Measurements from ENCODE around the gene FGA.

Gene FGA

GRCh38 chr4:154616287-154616686, 25.7 kb upstream of the FGA start:
- Histone ChIP-seq H3K4me1 (ENCODE audit: insufficient read depth, low read length) (no peaks in the 10 kb centered on the region), H3K9me3 (ENCODE audit: low read length) (no peaks in the 10 kb centered on the region), H3K36me3 (ENCODE audit: insufficient read depth, low read length) (no peaks in the 10 kb centered on the region), H2AFZ (ENCODE audit: low read depth, low read length) (no peak overlapping the region), H3K27me3 (ENCODE audit: insufficient read depth, low read length) (peaks cover 6% of the 10 kb centered on the region), H3K4me3 (ENCODE audit: low read length) (no peak overlapping the region)

- no peak overlapping the region for H2AFZ ChIP-seq (ENCODE audit: low read depth, low read length)
- no peaks in the 10 kb centered on the region for H3K36me3 ChIP-seq (ENCODE audit: insufficient read depth, low read length)
- no peaks in the 10 kb centered on the region for H3K9me3 ChIP-seq (ENCODE audit: low read length)
- peaks cover 5% of the 10 kb centered on the region for H3K27me3 ChIP-seq (ENCODE audit: insufficient read depth, low read length)
- no peak overlapping the region for H3K4me3 ChIP-seq (ENCODE audit: low read length)
- H3K4me1 ChIP-seq (ENCODE audit: insufficient read depth, low read length): no peaks in the 10 kb centered on the region
Observed at GRCh38 chr4:154615211-154615610, 24.7 kb upstream of the FGA start.

GRCh38 chr4:154614306-154614705, 23.8 kb upstream of the FGA start:
- no peaks in the 10 kb centered on the region for H3K9me3 ChIP-seq (ENCODE audit: low read length)
- H3K36me3 ChIP-seq (ENCODE audit: insufficient read depth, low read length): no peaks in the 10 kb centered on the region

DNA sequence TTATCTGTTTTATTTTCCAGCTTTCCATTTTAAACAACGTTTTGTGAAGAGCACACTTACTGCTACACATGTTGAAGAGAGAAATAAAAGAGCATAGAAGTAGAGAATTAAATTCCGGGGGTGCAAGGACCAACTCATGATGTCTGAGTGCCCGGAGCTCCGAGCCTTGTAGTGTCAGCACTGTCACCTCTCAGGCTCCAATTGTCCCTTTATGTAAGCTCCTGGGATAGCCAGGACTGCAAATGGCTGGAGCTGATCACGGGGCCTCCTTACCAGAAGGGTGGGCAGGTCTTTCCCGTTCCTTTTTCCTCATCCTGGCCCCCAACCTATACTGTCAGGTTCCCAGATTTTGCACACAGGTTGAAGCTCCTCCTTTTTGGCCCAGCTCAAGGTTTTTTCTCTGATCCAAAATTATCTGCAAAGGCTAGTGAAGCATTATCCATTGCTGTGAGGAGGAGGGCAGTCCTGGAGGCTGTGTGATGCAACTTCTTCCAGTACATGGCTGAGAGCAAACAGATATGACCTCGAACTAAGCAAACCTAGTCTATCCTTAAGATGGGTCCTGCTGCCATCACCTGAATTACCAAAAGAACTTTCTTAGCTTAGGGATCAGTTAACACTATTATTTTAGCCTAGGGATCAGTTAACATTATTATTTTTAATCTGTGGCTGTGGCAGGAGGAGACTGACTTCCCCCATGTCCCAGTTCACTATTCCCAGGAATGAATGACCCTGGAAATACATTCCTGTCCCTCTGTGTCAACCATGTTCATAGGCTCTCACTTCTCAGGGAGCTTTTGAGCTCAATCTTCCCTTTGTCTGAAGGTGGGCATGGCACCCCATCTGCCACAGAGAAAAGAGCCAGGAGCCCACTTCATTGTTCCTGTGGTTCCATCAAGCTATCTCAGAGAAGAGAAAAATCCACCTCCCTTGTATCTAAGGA, 22.2 kb upstream of the FGA start, which contains the start of gene FGG:
Gene FGG, minus strand, starts transcription at position 185 of the 943 bp plus-strand sequence. Its CDS starts 47 bp downstream, at position 138.
- no peaks in the 10 kb centered on the region for H3K36me3 ChIP-seq (ENCODE audit: insufficient read depth, low read length)
- H3K9me3 ChIP-seq (ENCODE audit: low read length): no peaks in the 10 kb centered on the region
- no peak within 1 kb of the TSS for H3K4me3 ChIP-seq (ENCODE audit: low read length)
- no peaks in the 10 kb centered on the region for H3K4me1 ChIP-seq (ENCODE audit: insufficient read depth, low read length)
- H2AFZ ChIP-seq (ENCODE audit: low read depth, low read length): no peak within 1 kb of the TSS
- peaks cover 2% of the 10 kb centered on the region for H3K27me3 ChIP-seq (ENCODE audit: insufficient read depth, low read length)

More at GRCh38 chr4:154614306-154614705, 23.8 kb upstream of the FGA start:
- Histone ChIP-seq H2AFZ (ENCODE audit: low read depth, low read length) (no peak overlapping the region), H3K4me3 (ENCODE audit: low read length) (no peak overlapping the region), H3K27me3 (ENCODE audit: insufficient read depth, low read length) (no peaks in the 10 kb centered on the region), H3K4me1 (ENCODE audit: insufficient read depth, low read length) (no peaks in the 10 kb centered on the region)

DNA sequence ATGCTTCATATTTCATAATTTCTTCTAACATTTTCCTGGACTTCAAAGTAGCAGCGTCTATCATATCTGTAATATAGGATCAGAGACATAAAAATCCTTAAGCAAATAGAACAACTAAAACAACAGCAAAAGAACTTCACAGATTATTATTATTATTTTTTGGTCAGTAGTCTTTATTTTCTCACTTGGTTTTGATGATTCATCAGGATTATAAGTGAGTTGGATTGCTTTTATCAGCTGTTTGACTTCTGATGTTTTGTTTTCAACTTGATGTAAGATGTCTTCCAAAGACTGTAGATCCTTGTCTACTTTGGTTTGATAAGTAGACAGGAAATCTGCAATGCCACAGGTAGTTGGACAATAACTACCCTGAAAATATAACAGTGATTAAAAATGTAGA, 21.3 kb upstream of the FGA start:
- Histone ChIP-seq H3K36me3 (ENCODE audit: insufficient read depth, low read length) (no peaks in the 10 kb centered on the region), H3K4me1 (ENCODE audit: insufficient read depth, low read length) (no peaks in the 10 kb centered on the region), H2AFZ (ENCODE audit: low read depth, low read length) (no peak overlapping the region), H3K4me3 (ENCODE audit: low read length) (no peak overlapping the region), H3K9me3 (ENCODE audit: low read length) (no peaks in the 10 kb centered on the region), H3K27me3 (ENCODE audit: insufficient read depth, low read length) (peaks cover 2% of the 10 kb centered on the region)

- H3K27me3 ChIP-seq (ENCODE audit: insufficient read depth, low read length): peaks cover 2% of the 10 kb centered on the region
Observed at GRCh38 chr4:154610582-154610981, 20.0 kb upstream of the FGA start.

GRCh38 chr4:154609532-154609931, 19.0 kb upstream of the FGA start:
- Histone ChIP-seq H3K4me3 (ENCODE audit: low read length) (no peak overlapping the region), H3K27me3 (ENCODE audit: insufficient read depth, low read length) (peaks cover 2% of the 10 kb centered on the region), H3K4me1 (ENCODE audit: insufficient read depth, low read length) (no peaks in the 10 kb centered on the region), H2AFZ (ENCODE audit: low read depth, low read length) (no peak overlapping the region), H3K36me3 (ENCODE audit: insufficient read depth, low read length) (no peaks in the 10 kb centered on the region), H3K9me3 (ENCODE audit: low read length) (no peaks in the 10 kb centered on the region)

More at GRCh38 chr4:154610582-154610981, 20.0 kb upstream of the FGA start:
- no peaks in the 10 kb centered on the region for H3K4me1 ChIP-seq (ENCODE audit: insufficient read depth, low read length)
- H3K36me3 ChIP-seq (ENCODE audit: insufficient read depth, low read length): no peaks in the 10 kb centered on the region
- no peak overlapping the region for H2AFZ ChIP-seq (ENCODE audit: low read depth, low read length)
- no peak overlapping the region for H3K4me3 ChIP-seq (ENCODE audit: low read length)
- no peaks in the 10 kb centered on the region for H3K9me3 ChIP-seq (ENCODE audit: low read length)

DNA sequence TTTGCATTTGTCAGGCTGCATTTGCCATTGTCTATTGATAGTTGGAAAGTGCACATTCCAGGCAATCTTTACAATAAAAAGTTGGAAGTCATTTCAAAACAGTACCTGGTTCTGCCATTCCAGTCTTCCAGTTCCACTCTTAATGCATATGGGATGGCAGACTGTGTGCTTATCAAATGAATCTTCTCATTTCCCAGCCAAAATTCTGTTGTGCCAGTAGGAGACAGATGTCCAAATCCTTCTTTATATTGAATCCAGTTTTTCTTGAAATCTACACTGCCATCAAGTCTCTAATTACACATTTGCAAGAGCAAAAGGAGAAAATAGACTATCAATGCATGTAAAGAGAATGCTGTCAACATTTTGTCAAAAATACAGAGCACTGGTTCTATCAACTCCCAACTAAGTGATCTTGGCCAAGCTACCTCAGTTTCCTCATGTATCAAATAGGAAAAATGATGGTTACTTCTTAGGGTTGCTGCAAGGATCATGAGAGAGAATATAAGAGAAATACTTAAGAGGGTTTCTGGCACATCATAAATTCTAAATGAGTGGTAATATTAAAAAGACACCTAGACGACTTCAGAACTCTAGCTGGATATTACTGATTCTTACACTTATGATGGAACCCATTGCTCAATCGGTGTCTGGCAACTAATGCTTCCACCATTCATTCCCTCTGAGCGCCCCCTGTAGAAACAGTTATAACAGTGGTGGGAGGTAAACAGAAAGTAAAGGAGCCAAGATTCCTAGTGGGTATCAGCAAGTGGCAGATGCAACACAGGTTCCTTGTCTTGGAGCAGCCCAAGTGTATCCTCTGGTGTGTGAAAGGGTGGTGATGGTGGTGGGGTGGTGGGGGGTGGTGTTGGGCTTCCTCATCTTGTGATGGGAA, 18.1 kb upstream of the FGA start:
- no peaks in the 10 kb centered on the region for H3K36me3 ChIP-seq (ENCODE audit: insufficient read depth, low read length)
- H3K9me3 ChIP-seq (ENCODE audit: low read length): no peaks in the 10 kb centered on the region
- H3K27me3 ChIP-seq (ENCODE audit: insufficient read depth, low read length): peaks cover 2% of the 10 kb centered on the region
- H3K4me1 ChIP-seq (ENCODE audit: insufficient read depth, low read length): no peaks in the 10 kb centered on the region
- no peak overlapping the region for H2AFZ ChIP-seq (ENCODE audit: low read depth, low read length)
- H3K4me3 ChIP-seq (ENCODE audit: low read length): no peak overlapping the region

DNA sequence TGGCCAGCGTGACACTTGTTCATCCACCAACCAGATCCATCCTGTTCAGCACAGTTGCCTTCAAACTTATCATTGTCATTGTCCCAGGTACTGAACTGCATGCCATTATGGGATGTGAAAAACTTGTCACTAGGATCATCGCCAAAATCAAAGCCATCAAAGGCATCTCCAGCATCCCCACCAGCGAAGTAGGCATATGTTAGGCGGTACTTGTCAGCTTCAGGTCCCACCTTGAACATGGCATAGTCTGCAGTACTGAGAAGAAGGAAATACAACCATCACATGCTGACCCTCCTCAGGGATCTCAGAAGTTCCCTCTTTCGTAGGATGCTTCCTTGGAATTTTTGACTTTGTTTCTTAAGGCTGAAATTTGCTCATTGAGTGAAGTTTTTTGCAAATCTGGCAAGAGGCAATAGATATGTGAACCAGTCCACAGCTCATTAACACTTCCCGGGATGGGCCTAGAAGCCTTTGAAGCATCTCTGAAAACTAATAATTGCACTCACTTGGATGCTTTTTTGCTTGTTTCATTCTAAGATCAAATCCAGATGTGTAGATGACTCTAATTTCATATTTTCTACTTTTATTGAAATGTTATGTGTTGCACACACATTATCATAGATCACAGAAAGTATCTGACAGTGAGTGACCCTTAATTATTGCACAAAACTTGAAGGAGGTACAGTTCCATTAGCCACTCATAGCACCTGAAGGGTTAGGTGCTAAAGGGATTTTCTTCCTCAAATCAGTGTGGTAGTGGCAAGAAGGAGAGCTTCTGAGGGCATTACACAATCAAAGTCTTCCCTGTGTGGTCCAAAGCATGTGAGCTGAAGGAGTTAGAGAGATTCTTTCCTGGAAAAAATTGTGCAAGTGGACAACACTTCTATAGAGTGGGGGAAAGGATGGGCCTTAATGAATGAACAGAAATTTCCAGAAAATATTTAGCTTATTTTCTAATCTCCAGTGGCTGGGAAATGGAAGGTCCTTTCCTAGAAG, 16.5 kb upstream of the FGA start:
- Histone ChIP-seq H3K9me3 (ENCODE audit: low read length) (no peaks in the 10 kb centered on the region), H3K4me3 (ENCODE audit: low read length) (no peak overlapping the region), H2AFZ (ENCODE audit: low read depth, low read length) (no peak overlapping the region), H3K4me1 (ENCODE audit: insufficient read depth, low read length) (no peaks in the 10 kb centered on the region), H3K36me3 (ENCODE audit: insufficient read depth, low read length) (no peaks in the 10 kb centered on the region), H3K27me3 (ENCODE audit: insufficient read depth, low read length) (peaks cover 2% of the 10 kb centered on the region)

DNA sequence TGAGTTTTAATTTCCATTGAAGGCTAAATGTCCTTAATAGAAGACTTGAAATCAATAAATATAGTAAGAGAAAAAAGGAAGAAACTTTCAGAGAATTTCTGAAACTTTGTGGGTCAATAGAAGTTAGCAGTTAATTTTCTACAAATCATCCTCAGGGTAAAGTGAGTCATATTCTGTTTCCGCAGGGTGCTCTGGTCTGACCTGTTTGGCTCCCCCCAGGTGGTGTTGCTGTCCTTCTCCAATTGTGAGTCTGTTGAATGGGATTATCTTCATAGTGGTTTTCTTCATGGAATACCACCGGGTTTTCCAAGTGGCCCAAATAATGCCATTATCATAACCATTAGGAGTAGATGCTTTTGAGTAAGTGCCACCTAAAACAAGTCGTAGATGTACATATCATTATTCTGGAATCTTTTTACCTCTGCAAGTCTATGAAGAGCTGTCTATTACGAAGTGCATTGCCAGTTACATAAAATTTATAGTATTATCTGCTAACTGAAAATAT, 14.2 kb upstream of the FGA start:
- peaks cover 2% of the 10 kb centered on the region for H3K27me3 ChIP-seq (ENCODE audit: insufficient read depth, low read length)
- no peaks in the 10 kb centered on the region for H3K4me1 ChIP-seq (ENCODE audit: insufficient read depth, low read length)
- H2AFZ ChIP-seq (ENCODE audit: low read depth, low read length): no peak overlapping the region
- H3K36me3 ChIP-seq (ENCODE audit: insufficient read depth, low read length): no peaks in the 10 kb centered on the region
- no peaks in the 10 kb centered on the region for H3K9me3 ChIP-seq (ENCODE audit: low read length)
- no peak overlapping the region for H3K4me3 ChIP-seq (ENCODE audit: low read length)

- Histone ChIP-seq H3K4me3 (ENCODE audit: low read length) (no peak overlapping the region), H2AFZ (ENCODE audit: low read depth, low read length) (no peak overlapping the region), H3K4me1 (ENCODE audit: insufficient read depth, low read length) (no peaks in the 10 kb centered on the region), H3K27me3 (ENCODE audit: insufficient read depth, low read length) (no peaks in the 10 kb centered on the region), H3K9me3 (ENCODE audit: low read length) (no peaks in the 10 kb centered on the region), H3K36me3 (ENCODE audit: insufficient read depth, low read length) (no peaks in the 10 kb centered on the region)
Observed at GRCh38 chr4:154603033-154603943, 12.7 kb upstream of the FGA start.
